ENCODE data around the gene DZIP1L. TPM values are rescaled to one million over a fixed set of nuclear protein-coding genes. Genes with fewer than 3 reads are reported as not detected.

The DZIP1L gene
- total RNA-seq, 1 donor from 2014 or later = 27.5 TPM

DNA sequence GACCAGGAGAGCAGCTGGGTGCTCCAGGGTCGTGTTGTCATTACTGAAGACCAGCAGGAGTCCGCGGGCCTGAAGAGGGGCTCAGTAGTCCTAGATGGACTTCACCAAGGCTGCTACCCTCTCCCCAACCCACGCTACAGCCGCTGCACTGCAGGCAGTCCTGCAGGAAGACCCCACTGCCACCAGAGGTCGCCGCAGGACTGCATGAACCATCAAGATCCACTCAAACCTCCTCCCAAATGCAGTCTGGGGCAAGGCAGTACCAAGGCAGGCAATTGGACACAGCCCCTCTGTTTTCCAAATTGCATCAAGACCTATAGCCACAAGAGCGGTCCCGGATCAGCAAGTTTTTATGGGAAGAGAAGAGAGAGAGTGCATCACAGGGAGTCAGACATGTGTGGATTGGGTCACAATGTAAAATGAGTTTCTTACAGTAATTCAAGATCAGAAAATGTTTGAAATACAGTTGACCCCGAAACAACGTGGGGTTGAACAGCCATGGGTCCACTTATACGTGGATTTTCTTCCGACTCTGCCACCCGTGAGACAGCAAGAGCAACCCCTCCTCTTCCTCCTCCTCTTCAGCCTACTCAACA is 46.7 kb downstream of the DZIP1L start:
- Histone ChIP-seq H3K4me1 (no peaks in the 10 kb centered on the region), H3K9me3 (no peaks in the 10 kb centered on the region), H3K36me3 (peaks cover 0 to 35% of the 10 kb centered on the region in 2 donors), H3K27me3 (no peaks in the 10 kb centered on the region), H3K4me3 (no peak overlapping the region), H3K27ac (no peak overlapping the region)
- no peak for DNase-seq (ENCODE audit: extremely low spot score in 2 of 2)
- intact Hi-C loops (cut with DNase I) = loop anchor here (5.0 kb wide), 1 partner anchor 49 kb away; the partner anchor contains the start of gene DZIP1L
- TF ChIP-seq, protein P1, sequence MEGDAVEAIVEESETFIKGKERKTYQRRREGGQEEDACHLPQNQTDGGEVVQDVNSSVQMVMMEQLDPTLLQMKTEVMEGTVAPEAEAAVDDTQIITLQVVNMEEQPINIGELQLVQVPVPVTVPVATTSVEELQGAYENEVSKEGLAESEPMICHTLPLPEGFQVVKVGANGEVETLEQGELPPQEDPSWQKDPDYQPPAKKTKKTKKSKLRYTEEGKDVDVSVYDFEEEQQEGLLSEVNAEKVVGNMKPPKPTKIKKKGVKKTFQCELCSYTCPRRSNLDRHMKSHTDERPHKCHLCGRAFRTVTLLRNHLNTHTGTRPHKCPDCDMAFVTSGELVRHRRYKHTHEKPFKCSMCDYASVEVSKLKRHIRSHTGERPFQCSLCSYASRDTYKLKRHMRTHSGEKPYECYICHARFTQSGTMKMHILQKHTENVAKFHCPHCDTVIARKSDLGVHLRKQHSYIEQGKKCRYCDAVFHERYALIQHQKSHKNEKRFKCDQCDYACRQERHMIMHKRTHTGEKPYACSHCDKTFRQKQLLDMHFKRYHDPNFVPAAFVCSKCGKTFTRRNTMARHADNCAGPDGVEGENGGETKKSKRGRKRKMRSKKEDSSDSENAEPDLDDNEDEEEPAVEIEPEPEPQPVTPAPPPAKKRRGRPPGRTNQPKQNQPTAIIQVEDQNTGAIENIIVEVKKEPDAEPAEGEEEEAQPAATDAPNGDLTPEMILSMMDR (IDR thresholded peaks at IDR 0.05) = peak; percentile 89 to 96 (median 92)
- no peak for TF ChIP-seq POLR2AphosphoS5 (IDR thresholded peaks at IDR 0.05; ENCODE audit: insufficient read depth in 1 of 2, low read depth in 1 of 2)
- TF ChIP-seq POLR2A (IDR thresholded peaks at IDR 0.05) = no peak

- intact Hi-C loops (cut with DNase I) = loop anchor here (5.0 kb wide), 1 partner anchor 49 kb away; the partner anchor contains the start of gene DZIP1L
- H3K9me3 ChIP-seq = no peaks in the 10 kb centered on the region
- no peak for DNase-seq (ENCODE audit: extremely low spot score in 2 of 2)
- H3K4me1 ChIP-seq = no peaks in the 10 kb centered on the region
- no peak overlapping the region for H3K4me3 ChIP-seq
- no peaks in the 10 kb centered on the region for H3K27me3 ChIP-seq
- TF ChIP-seq POLR2A (IDR thresholded peaks at IDR 0.05) (no peak), POLR2AphosphoS5 (IDR thresholded peaks at IDR 0.05; ENCODE audit: insufficient read depth in 1 of 2, low read depth in 1 of 2) (no peak)
- TF ChIP-seq, protein P1 (IDR thresholded peaks at IDR 0.05) = no peak
- H3K36me3 ChIP-seq = peaks cover 0 to 35% of the 10 kb centered on the region in 2 donors
- H3K27ac ChIP-seq = no peak overlapping the region
Observed at GRCh38 chr3:138068046-138068445, 47.4 kb downstream of the DZIP1L start.

DNA sequence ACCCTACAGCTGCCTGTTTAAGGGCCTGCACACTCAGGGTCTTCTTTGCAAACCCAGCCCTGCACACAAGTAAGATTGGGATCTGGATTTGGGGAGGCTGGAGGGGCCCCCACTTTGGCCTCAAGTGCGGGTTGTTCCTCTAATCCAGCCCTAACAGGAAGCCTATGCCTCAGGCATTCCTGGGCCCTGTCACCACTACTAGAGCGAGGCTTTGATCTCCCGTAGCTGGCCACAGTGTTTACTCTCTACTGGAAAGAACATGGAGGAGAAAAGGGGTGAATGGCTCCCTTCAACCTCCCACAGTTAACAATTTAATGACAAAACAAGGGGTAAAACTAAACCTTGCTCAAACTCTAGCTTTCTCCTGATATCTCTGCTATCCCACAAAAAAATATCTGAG is 48.4 kb downstream of the DZIP1L start:
- H3K4me1 ChIP-seq = no peaks in the 10 kb centered on the region
- TF ChIP-seq POLR2AphosphoS5 (IDR thresholded peaks at IDR 0.05; ENCODE audit: insufficient read depth in 1 of 2, low read depth in 1 of 2) = no peak
- no peak for TF ChIP-seq POLR2A (IDR thresholded peaks at IDR 0.05)
- TF ChIP-seq, protein P1 (IDR thresholded peaks at IDR 0.05) = no peak
- no peaks in the 10 kb centered on the region for H3K27me3 ChIP-seq
- H3K27ac ChIP-seq = no peak overlapping the region
- peaks cover 0 to 28% of the 10 kb centered on the region in 2 donors for H3K36me3 ChIP-seq
- H3K4me3 ChIP-seq = no peak overlapping the region
- DNase-seq (ENCODE audit: extremely low spot score in 2 of 2) = no peak
- H3K9me3 ChIP-seq = no peaks in the 10 kb centered on the region
- intact Hi-C loops (cut with DNase I) = loop anchor here (5.0 kb wide), 1 partner anchor 50 kb away; the partner anchor contains the start of gene DZIP1L

DNA sequence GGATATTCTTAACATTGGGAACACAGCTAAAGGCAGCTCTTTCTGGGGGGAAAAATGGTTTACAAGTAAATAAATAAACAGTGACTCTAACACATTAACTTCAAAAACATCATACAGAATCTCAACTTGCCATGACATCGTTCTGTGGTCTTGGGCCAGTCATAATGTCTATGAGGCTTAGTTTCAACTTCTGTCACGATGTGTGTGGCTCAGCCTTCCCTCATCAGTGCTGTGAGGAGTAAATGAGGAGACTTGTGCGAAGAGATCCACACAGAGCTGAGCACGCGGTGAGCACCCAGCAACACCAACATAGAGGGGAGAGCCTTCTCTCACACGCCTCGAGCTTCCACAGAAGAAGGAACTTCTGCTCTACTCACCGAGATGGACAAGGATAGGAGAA is 49.0 kb downstream of the DZIP1L start:
- Histone ChIP-seq H3K27ac (no peak overlapping the region), H3K4me3 (no peak overlapping the region), H3K27me3 (no peaks in the 10 kb centered on the region), H3K36me3 (peaks cover 0 to 24% of the 10 kb centered on the region in 2 donors), H3K9me3 (no peaks in the 10 kb centered on the region), H3K4me1 (no peaks in the 10 kb centered on the region)
- DNase-seq (ENCODE audit: extremely low spot score in 2 of 2) = no peak
- intact Hi-C loops (cut with DNase I) = loop anchor here (5.0 kb wide), 1 partner anchor 51 kb away; the partner anchor contains the start of gene DZIP1L
- no peak for TF ChIP-seq POLR2AphosphoS5 (IDR thresholded peaks at IDR 0.05; ENCODE audit: insufficient read depth in 1 of 2, low read depth in 1 of 2)
- TF ChIP-seq, protein P1 (IDR thresholded peaks at IDR 0.05) = no peak
- no peak for TF ChIP-seq POLR2A (IDR thresholded peaks at IDR 0.05)

DNA sequence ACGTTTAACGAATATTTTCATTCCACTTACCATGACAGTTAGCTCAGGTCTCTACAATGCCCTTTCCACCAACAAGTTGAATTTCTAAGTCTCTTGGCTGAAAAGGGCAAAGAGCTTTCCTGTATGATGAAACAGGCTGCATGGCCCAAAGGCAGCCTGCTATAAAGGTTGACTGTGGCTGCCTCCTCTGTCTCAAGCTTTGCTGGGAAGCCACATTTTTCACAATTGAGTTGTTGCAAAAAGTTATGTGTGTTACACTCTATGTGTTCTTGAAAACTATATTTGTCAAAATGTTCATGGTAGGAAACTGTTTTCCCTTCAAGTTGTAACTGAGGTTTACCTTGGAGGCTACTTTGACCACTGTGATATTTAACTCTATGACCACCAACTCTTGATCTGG is 49.5 kb downstream of the DZIP1L start:
- Histone ChIP-seq H3K27ac (no peak overlapping the region), H3K9me3 (no peaks in the 10 kb centered on the region), H3K4me1 (no peaks in the 10 kb centered on the region), H3K4me3 (no peak overlapping the region), H3K36me3 (peaks cover 0 to 20% of the 10 kb centered on the region in 2 donors), H3K27me3 (no peaks in the 10 kb centered on the region)
- no peak for DNase-seq (ENCODE audit: extremely low spot score in 2 of 2)
- intact Hi-C loops (cut with DNase I) = loop anchor here (5.0 kb wide), 1 partner anchor 51 kb away; the partner anchor contains the start of gene DZIP1L
- no peak for TF ChIP-seq POLR2AphosphoS5 (IDR thresholded peaks at IDR 0.05; ENCODE audit: insufficient read depth in 1 of 2, low read depth in 1 of 2)
- TF ChIP-seq POLR2A (IDR thresholded peaks at IDR 0.05) = no peak
- TF ChIP-seq, protein P1 (IDR thresholded peaks at IDR 0.05) = no peak
